Stimulated activated effector memory CD8-positive, alpha-beta T cell treated with anti-CD3 and anti-CD28 coated beads, Interleukin-12 subunit alpha, Interleukin-12 subunit beta, amount 100 ng/mL, for 72 hours (primary cell): ENCODE measurements around the gene NRCAM.
"Not testable (repeated sequence)": the region's sequence is repeated elsewhere in the genome, so short reads cannot be mapped to it uniquely, and the experiment has no call there.

ENCODE experiments used
- ATAC-seq: fragments of 150-1000 bp; cut with Tn5 transposase; 2 replicates; pipeline ENCODE4 v1.10.0; 2021
- DNase-seq, 2 donors: peaks; one replicate each; pipeline ENCODE4 v3.0.0; 2021 to 2022; ENCODE audit warnings: low spot score in 2 of 2
- H3K27ac Mint-ChIP-seq: one replicate; pipeline ENCODE4 v1.8.0; 2022; ENCODE audit warnings: mild to moderate bottlenecking, mixed read lengths
- H3K36me3 Mint-ChIP-seq: one replicate; pipeline ENCODE4 v1.8.0; 2022; ENCODE audit warnings: mild to moderate bottlenecking, mixed read lengths
- H3K4me1 Mint-ChIP-seq: one replicate; pipeline ENCODE4 v1.8.0; 2022; ENCODE audit warnings: mixed read lengths
- H3K4me3 Mint-ChIP-seq: one replicate; pipeline ENCODE4 v1.8.0; 2022; ENCODE audit warnings: mild to moderate bottlenecking, mixed read lengths
- H3K9me3 Mint-ChIP-seq: one replicate; pipeline ENCODE4 v1.8.0; 2022; ENCODE audit warnings: mixed read lengths

The NRCAM gene

DNA sequence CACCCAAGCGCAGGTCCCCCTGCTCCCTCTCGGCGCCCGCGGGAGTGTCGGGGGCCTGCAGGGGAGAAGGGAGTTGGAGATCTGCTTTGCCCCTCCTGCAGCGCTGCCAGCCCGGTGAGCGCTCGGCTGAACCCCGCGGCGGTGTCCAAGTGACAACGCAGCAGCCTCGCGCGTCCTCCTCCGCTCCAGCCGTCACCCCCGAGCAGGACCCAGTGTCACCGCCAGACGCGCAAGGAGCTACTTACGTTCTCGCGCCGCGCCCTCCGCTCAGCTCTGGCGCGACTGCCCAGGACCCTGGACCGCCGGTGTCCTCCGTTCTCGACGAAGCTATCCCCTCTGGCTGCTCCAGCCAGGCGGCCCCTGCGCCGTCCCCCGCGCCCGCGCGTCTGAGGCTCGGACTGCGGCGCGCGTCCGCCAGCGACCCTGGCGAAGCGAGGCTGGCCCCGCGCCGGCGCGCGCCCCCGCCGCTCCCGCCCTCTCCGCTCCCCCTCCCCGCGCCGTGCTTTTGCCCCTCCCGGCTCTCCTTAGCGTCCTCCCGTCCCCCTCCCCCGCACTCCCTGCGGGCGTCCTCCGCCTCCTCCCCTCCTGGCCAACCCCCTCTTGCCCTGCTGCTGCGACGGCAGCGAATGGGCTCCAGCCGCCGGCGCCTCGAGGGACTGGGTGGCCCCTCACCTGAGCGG is at the start of gene NRCAM:
NRCAM (minus strand) TSS at position 439 of the 680 bp plus-strand sequence. CDS start 216,372 bp downstream, outside the sequence.
- no peak within 1 kb of the TSS for H3K27ac Mint-ChIP-seq
- H3K9me3 Mint-ChIP-seq, result no peaks in the 10 kb centered on the region
- no peaks in the 10 kb centered on the region for H3K36me3 Mint-ChIP-seq
- H3K4me3 Mint-ChIP-seq, result peak within 1 kb of the TSS; percentile 39
- ATAC-seq (peak; percentile 39), DNase-seq (peak in 1 of 2 donors; percentile 60)
- peaks cover 6% of the 10 kb centered on the region for H3K4me1 Mint-ChIP-seq

GRCh38 chr7:108504576-108504975 is 48.3 kb upstream of the NRCAM start:
- H3K9me3 Mint-ChIP-seq, H3K4me3 Mint-ChIP-seq, H3K27ac Mint-ChIP-seq, H3K4me1 Mint-ChIP-seq, ATAC-seq, DNase-seq: not testable (repeated sequence)
- peaks cover 62% of the 10 kb centered on the region for H3K36me3 Mint-ChIP-seq

GRCh38 chr7:108503112-108504026 is 47.1 kb upstream of the NRCAM start:
- Mint-ChIP-seq H3K9me3 (no peaks in the 10 kb centered on the region), H3K4me3 (no peak overlapping the region), H3K4me1 (peaks cover 6% of the 10 kb centered on the region), H3K27ac (no peak overlapping the region), H3K36me3 (peaks cover 73% of the 10 kb centered on the region)
- DNase-seq (no peak), ATAC-seq (no peak)

- Mint-ChIP-seq H3K27ac (peak overlapping the region; percentile 10), H3K36me3 (peaks cover 82% of the 10 kb centered on the region), H3K4me1 (peaks cover 6% of the 10 kb centered on the region), H3K9me3 (no peaks in the 10 kb centered on the region), H3K4me3 (no peak overlapping the region)
- ATAC-seq, result no peak
- DNase-seq, result no peak
Measured at GRCh38 chr7:108499566-108499965, 43.3 kb upstream of the NRCAM start.

DNA sequence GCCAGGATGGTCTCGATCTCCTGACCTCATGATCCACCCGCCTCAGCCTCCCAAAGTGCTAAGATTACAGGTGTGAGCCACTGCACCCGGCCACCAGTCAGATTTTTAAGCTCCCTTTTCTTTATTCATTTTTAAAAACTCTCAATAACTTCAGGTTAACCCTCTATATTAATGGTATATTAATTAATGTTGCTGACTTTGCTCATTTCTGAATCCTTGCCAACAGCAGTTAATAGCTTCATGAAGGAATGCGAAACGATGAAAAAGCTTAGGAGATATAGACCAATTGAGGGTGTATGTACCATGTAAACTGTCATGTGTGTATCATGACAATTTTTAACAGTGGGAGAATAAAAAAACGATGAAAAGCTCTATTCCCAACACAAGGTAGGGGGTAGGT is 42.2 kb upstream of the NRCAM start:
- H3K27ac Mint-ChIP-seq, result no peak overlapping the region
- ATAC-seq (no peak), DNase-seq (no peak)
- H3K4me1 Mint-ChIP-seq, result peaks cover under 1% of the 10 kb centered on the region
- H3K36me3 Mint-ChIP-seq, result peaks cover 89% of the 10 kb centered on the region
- no peaks in the 10 kb centered on the region for H3K9me3 Mint-ChIP-seq
- no peak overlapping the region for H3K4me3 Mint-ChIP-seq

DNA sequence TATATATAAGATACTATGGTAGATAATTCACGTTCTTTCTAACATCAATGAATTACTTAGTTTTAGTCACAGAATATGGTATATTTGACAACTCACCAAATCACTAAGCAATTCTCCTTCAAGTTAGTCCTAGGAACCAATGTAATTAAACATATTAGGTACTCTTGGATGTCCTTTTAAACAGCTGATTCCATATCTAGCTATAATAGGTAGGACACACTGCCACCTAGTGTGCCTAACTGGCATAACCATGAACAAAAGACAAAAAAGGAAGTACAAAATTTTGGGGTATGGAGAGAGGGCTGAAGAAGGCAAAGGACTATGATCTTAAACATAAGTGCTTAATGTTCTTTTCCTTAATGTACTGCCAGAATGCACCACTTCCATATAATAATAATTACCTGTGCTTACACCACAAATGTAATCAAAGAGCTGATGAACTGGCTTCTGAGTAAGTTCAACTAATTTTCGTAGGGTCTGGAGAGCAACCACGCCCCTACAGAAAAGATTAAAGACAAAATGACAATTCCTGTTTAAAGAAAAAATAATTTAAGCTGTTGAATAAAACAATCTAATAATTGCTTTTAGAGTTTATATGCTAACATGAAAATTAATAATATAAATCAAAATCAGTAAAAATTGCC is 41.0 kb upstream of the NRCAM start:
- no peaks in the 10 kb centered on the region for H3K4me1 Mint-ChIP-seq
- H3K36me3 Mint-ChIP-seq, result peaks cover 92% of the 10 kb centered on the region
- ATAC-seq (peak; percentile 39), DNase-seq (peak; percentile 11 to 67)
- H3K4me3 Mint-ChIP-seq, result no peak overlapping the region
- H3K9me3 Mint-ChIP-seq, result no peaks in the 10 kb centered on the region
- no peak overlapping the region for H3K27ac Mint-ChIP-seq

DNA sequence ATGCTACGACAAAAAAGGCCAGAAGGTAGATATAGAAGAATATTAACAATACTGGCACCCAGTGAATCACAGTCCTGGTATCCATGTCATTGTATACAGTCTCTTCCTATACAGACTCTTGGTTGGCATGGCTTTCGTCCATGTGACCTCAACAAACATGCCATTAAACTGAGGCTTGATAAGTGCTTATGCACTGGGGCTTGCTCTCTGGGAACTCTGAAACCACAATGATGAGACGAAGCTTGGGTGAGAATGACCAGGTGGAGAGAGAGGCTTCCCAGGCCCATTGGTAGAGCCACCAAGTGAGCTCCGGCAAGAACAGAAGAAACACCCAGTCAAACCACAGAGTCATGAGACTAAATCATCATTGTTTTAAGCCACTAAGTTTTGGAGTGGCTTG is 36.5 kb upstream of the NRCAM start:
- ATAC-seq (no peak), DNase-seq (no peak)
- no peak overlapping the region for H3K27ac Mint-ChIP-seq
- no peak overlapping the region for H3K4me3 Mint-ChIP-seq
- no peaks in the 10 kb centered on the region for H3K4me1 Mint-ChIP-seq
- peaks cover 82% of the 10 kb centered on the region for H3K36me3 Mint-ChIP-seq
- H3K9me3 Mint-ChIP-seq, result no peaks in the 10 kb centered on the region

GRCh38 chr7:108488768-108489538 is 32.7 kb upstream of the NRCAM start:
- no peaks in the 10 kb centered on the region for H3K4me1 Mint-ChIP-seq
- H3K27ac Mint-ChIP-seq, result no peak overlapping the region
- no peaks in the 10 kb centered on the region for H3K9me3 Mint-ChIP-seq
- peaks cover 79% of the 10 kb centered on the region for H3K36me3 Mint-ChIP-seq
- H3K4me3 Mint-ChIP-seq, result no peak overlapping the region
- ATAC-seq (no peak), DNase-seq (no peak)

DNA sequence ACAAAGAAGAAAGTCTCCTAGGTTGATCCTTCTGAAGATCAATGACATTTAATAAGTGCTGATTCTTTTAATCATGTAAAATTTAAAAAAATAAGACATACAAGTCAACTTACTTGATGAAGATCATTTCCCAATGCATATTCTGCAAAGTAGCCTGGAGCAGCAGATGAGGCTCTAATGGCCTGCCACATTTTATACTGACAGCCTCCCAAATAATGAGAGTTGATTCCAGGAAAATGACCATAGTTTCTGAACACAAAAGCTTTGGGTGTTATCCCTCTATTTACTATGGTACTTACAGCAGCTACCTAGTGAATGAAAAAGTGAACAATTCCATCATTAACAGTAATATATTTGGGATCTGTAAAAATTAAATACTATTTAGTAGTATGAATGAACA is 31.4 kb upstream of the NRCAM start:
- H3K9me3 Mint-ChIP-seq, result no peaks in the 10 kb centered on the region
- no peaks in the 10 kb centered on the region for H3K4me1 Mint-ChIP-seq
- peaks cover 68% of the 10 kb centered on the region for H3K36me3 Mint-ChIP-seq
- H3K27ac Mint-ChIP-seq, result no peak overlapping the region
- no peak for ATAC-seq
- DNase-seq, result no peak
- no peak overlapping the region for H3K4me3 Mint-ChIP-seq

DNA sequence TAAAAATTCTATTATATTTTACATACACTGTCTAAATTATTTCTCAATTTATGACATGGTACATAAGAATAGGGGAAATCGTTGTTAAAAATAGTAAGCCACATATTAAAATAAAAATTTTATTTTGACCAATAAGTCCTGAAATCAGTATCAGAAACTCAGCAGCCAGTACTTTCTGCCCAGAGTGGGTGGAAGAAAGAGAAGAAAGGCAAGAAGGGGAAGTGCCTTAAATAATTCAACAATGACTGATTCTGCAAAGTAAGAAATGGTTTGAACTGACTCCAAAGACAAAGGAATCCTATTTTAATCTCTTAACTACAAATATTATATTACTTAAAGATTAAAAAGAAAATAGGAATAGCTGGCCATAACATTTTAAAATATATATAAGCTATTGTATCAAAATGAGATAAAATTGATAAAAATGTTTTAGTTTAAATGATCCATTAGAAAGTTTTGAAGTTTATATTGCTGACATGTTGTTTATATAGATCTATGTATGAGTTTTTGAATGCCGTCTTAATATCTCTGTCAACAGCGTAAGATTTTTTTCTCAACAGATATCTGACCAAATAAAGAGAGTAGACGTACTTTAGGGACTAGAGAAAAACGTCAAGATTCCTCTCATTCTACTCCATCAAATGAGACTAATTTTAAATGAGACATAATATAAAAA is 30.2 kb upstream of the NRCAM start:
- H3K27ac Mint-ChIP-seq, result no peak overlapping the region
- H3K9me3 Mint-ChIP-seq, result no peaks in the 10 kb centered on the region
- H3K36me3 Mint-ChIP-seq, result peaks cover 75% of the 10 kb centered on the region
- no peak for ATAC-seq
- H3K4me3 Mint-ChIP-seq, result no peak overlapping the region
- DNase-seq, result no peak
- no peaks in the 10 kb centered on the region for H3K4me1 Mint-ChIP-seq

DNA sequence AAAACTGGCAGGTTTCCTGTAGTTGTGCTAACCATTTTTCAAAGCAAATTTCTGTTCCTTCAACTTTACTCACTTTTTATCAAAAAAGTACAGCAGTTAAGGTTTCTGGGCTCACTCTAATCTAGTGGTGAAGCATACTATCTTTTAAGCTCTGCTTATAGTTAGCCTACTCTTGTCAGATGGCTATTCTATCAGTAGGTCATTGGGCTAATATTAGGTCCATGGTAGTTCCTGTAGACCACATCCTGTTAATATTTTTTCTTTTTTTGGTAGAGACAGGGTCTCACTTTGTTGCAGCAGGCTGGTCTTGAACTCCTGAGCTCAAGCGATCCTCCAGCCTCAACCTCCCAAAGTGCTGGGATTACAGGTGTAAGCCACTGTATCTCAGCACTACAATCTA is 27.9 kb upstream of the NRCAM start:
- H3K4me3 Mint-ChIP-seq, result no peak overlapping the region
- ATAC-seq (no peak), DNase-seq (no peak)
- no peak overlapping the region for H3K27ac Mint-ChIP-seq
- peaks cover 66% of the 10 kb centered on the region for H3K36me3 Mint-ChIP-seq
- no peaks in the 10 kb centered on the region for H3K4me1 Mint-ChIP-seq
- no peaks in the 10 kb centered on the region for H3K9me3 Mint-ChIP-seq

DNA sequence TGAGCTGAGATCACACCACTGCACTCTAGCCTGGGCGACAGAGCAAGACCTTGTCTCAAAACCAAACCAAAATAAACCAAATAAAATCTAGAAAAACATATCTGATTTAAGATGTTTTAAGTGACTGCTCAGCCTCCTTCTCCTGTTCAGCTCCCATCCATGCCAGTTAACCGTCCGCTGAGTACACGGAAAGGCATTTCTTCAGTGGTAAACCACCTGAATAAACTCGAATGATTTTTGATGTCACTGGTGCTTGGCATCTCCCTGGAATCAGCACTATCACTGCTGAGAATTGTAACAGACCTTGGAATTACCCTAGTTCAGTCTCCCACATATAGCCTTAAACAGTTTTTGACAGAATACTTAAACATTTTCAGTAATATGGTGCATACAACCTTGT is 24.1 kb upstream of the NRCAM start:
- Mint-ChIP-seq H3K9me3 (no peaks in the 10 kb centered on the region), H3K4me3 (no peak overlapping the region), H3K36me3 (peaks cover 63% of the 10 kb centered on the region), H3K4me1 (no peaks in the 10 kb centered on the region), H3K27ac (no peak overlapping the region)
- DNase-seq (no peak), ATAC-seq (no peak)

GRCh38 chr7:108479751-108480150 is 23.5 kb upstream of the NRCAM start:
- DNase-seq (no peak), ATAC-seq (no peak)
- peaks cover 60% of the 10 kb centered on the region for H3K36me3 Mint-ChIP-seq
- no peaks in the 10 kb centered on the region for H3K9me3 Mint-ChIP-seq
- no peak overlapping the region for H3K4me3 Mint-ChIP-seq
- H3K4me1 Mint-ChIP-seq, result no peaks in the 10 kb centered on the region
- no peak overlapping the region for H3K27ac Mint-ChIP-seq

GRCh38 chr7:108479118-108479517 is 22.9 kb upstream of the NRCAM start:
- Mint-ChIP-seq H3K27ac (no peak overlapping the region), H3K4me1 (no peaks in the 10 kb centered on the region), H3K4me3 (no peak overlapping the region), H3K9me3 (no peaks in the 10 kb centered on the region), H3K36me3 (peaks cover 63% of the 10 kb centered on the region)
- no peak for DNase-seq
- ATAC-seq, result no peak
